Gastroesophageal sphincter (tissue), 3 donors: ENCODE data around the gene ABR.

Source experiments
- EP300 ChIP-seq: sonication (generic); formaldehyde crosslinking; IDR thresholded peaks from one replicate; pipeline ENCODE4 v1.6.1; 2017; ENCODE audit warnings: antibody characterized with exemption, mild to moderate bottlenecking
- POLR2A ChIP-seq, 2 donors: fragments of 450-650 bp; IDR thresholded peaks; one replicate each; pipeline ENCODE4 v1.6.1; 2017; ENCODE audit warnings: antibody characterized with exemption in 2 of 2, mild to moderate bottlenecking in 2 of 2, moderate library complexity in 1 of 2
- POLR2AphosphoS5 ChIP-seq: sonication (generic); formaldehyde crosslinking; IDR thresholded peaks from one replicate; pipeline ENCODE4 v1.6.1; 2017; ENCODE audit warnings: antibody characterized with exemption
- TF ChIP-seq, protein P1 (sequence below), 4 experiments: fragments of 200-600 bp in 2 of 4; fragments of 450-650 bp in 2 of 4; sonication (generic) in 1 of 4; IDR thresholded peaks; one replicate each; pipeline ENCODE4 v1.5.1; 2017 to 2019; ENCODE audit warnings: antibody characterized with exemption in 4 of 4, mild to moderate bottlenecking in 2 of 4, moderate library complexity in 2 of 4

DNA sequence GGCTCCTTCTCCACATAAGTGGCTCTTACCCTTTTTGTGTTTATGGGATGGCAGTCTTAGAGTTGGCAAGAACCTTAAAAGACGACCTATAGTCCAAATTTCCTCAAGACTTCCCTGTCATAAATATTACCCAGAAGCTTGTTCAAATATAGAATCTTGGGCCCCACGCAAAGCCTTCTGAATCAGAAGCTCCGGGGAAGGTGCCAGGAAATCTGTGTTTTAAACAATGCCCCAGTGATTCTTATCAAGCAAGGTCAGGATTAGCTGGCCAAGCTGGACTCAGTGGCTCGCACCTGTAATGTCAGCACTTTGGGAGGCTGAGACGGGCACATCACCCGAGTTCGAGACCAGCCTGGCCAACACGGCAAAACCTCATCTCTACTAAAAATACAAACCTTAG, 97.2 kb downstream of the ABR start:
- TF ChIP-seq EP300 (no peak), POLR2AphosphoS5 (peak; percentile 42), POLR2A (IDR thresholded peaks at IDR 0.05) (no peak)
- TF ChIP-seq, protein P1, sequence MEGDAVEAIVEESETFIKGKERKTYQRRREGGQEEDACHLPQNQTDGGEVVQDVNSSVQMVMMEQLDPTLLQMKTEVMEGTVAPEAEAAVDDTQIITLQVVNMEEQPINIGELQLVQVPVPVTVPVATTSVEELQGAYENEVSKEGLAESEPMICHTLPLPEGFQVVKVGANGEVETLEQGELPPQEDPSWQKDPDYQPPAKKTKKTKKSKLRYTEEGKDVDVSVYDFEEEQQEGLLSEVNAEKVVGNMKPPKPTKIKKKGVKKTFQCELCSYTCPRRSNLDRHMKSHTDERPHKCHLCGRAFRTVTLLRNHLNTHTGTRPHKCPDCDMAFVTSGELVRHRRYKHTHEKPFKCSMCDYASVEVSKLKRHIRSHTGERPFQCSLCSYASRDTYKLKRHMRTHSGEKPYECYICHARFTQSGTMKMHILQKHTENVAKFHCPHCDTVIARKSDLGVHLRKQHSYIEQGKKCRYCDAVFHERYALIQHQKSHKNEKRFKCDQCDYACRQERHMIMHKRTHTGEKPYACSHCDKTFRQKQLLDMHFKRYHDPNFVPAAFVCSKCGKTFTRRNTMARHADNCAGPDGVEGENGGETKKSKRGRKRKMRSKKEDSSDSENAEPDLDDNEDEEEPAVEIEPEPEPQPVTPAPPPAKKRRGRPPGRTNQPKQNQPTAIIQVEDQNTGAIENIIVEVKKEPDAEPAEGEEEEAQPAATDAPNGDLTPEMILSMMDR (IDR thresholded peaks at IDR 0.05): no peak
